Suppressor macrophage (primary cell): ENCODE measurements around the gene BCKDHB.

Experiments
- DNase-seq, 4 experiments: peaks; one replicate each; pipeline ENCODE4 v3.0.0-alpha.2; 2020 to 2022

BCKDHB gene

GRCh38 chr6:80333342-80333741, 226.9 kb downstream of the BCKDHB start:
- DNase-seq = no peak

GRCh38 chr6:80335121-80335531, 228.7 kb downstream of the BCKDHB start:
- DNase-seq = no peak

GRCh38 chr6:80336911-80337310, 230.4 kb downstream of the BCKDHB start:
- no peak for DNase-seq

- peak; percentile 74 to 94 (median 86) for DNase-seq
These were observed 231.8 kb downstream of the BCKDHB start for GRCh38 chr6:80338201-80338836.

- no peak for DNase-seq
These were observed 232.9 kb downstream of the BCKDHB start for GRCh38 chr6:80339421-80339820.

GRCh38 chr6:80340280-80340679, 233.8 kb downstream of the BCKDHB start:
- DNase-seq = no peak

GRCh38 chr6:80340686-80341085, 234.2 kb downstream of the BCKDHB start:
- DNase-seq = no peak

- no peak for DNase-seq
These were observed 234.9 kb downstream of the BCKDHB start for GRCh38 chr6:80341330-80341729.

GRCh38 chr6:80343511-80343910, 237.0 kb downstream of the BCKDHB start:
- no peak for DNase-seq

- no peak for DNase-seq
These were observed 240.6 kb downstream of the BCKDHB start for GRCh38 chr6:80347101-80347500.

- DNase-seq = no peak
These were observed 241.8 kb downstream of the BCKDHB start for GRCh38 chr6:80348263-80348662.

- DNase-seq = no peak
These were observed 249.5 kb downstream of the BCKDHB start for GRCh38 chr6:80356000-80356399.

- no peak for DNase-seq
These were observed 250.1 kb downstream of the BCKDHB start for GRCh38 chr6:80356545-80356944.

- DNase-seq = no peak
These were observed 250.6 kb downstream of the BCKDHB start for GRCh38 chr6:80357081-80357480.

GRCh38 chr6:80357674-80358073, 251.2 kb downstream of the BCKDHB start:
- no peak for DNase-seq

GRCh38 chr6:80363501-80364122, 257.1 kb downstream of the BCKDHB start:
- no peak for DNase-seq

- no peak for DNase-seq
These were observed 257.7 kb downstream of the BCKDHB start for GRCh38 chr6:80364149-80364548.

- DNase-seq = no peak
These were observed 259.6 kb downstream of the BCKDHB start for GRCh38 chr6:80366051-80366450.

- DNase-seq = no peak
These were observed 260.2 kb downstream of the BCKDHB start for GRCh38 chr6:80366714-80367113.

- no peak for DNase-seq
These were observed 269.9 kb downstream of the BCKDHB start for GRCh38 chr6:80376411-80376810.

GRCh38 chr6:80380566-80380965, 274.1 kb downstream of the BCKDHB start:
- no peak for DNase-seq

- no peak for DNase-seq
These were observed 276.3 kb downstream of the BCKDHB start for GRCh38 chr6:80382811-80383210.

GRCh38 chr6:80388507-80388906, 282.0 kb downstream of the BCKDHB start:
- DNase-seq = peak; percentile 25 to 57 (median 42)
